Fibroblast of lung (primary cell): ENCODE measurements around the gene LMO3. TPM values are rescaled to one million over a fixed set of nuclear protein-coding genes. Genes with fewer than 3 reads are reported as not detected.

ENCODE experiments used
- DNase-seq, 2 donors: peaks; one replicate each; pipeline versions ENCODE4 v3.0.0 to v3.0.0-alpha.2; 2010; ENCODE audit warnings: low read depth in 2 of 2
- H2AFZ ChIP-seq: 2 replicates; pipeline ENCODE4 v1.5.1; 2012; ENCODE audit warnings: low read length, control low read depth, inconsistent platforms
- H3K27ac ChIP-seq: 2 replicates; pipeline ENCODE4 v1.5.1; 2011; ENCODE audit warnings: low read length, control low read depth; ENCODE audit not compliant: insufficient read depth
- H3K27me3 ChIP-seq: 2 replicates; pipeline ENCODE4 v1.5.1; 2011; ENCODE audit warnings: mild to moderate bottlenecking, low read length; ENCODE audit not compliant: control insufficient read depth, insufficient read depth
- H3K36me3 ChIP-seq: 2 replicates; pipeline ENCODE4 v1.5.1; 2011; ENCODE audit warnings: low read length; ENCODE audit not compliant: control insufficient read depth, insufficient read depth
- H3K4me1 ChIP-seq: 2 replicates; pipeline ENCODE4 v1.5.1; 2011; ENCODE audit warnings: low read length; ENCODE audit not compliant: control insufficient read depth, insufficient read depth; ENCODE audit errors: extremely low read depth
- H3K4me2 ChIP-seq: 2 replicates; pipeline ENCODE4 v1.5.1; 2011; ENCODE audit warnings: low read length, control low read depth; ENCODE audit not compliant: insufficient read depth; ENCODE audit errors: extremely low read depth
- H3K4me3 ChIP-seq, 4 experiments: fragments of 200-600 bp in 1 of 4; sonication (generic) in 1 of 4; replicated peaks in 1 of 4; 2 replicates each; pipeline ENCODE4 v1.5.1; 2011 to 2016; ENCODE audit warnings: low read length in 4 of 4, low read depth in 3 of 4, mild to moderate bottlenecking in 3 of 4, control low read depth in 2 of 4, inconsistent platforms in 1 of 4, mixed read lengths in 1 of 4; ENCODE audit not compliant: insufficient read depth in 1 of 4; ENCODE audit errors: control extremely low read depth in 1 of 4
- H3K79me2 ChIP-seq: 2 replicates; pipeline ENCODE4 v1.5.1; 2012; ENCODE audit warnings: mild to moderate bottlenecking, low read length, inconsistent platforms; ENCODE audit not compliant: control insufficient read depth, insufficient read depth
- H3K9ac ChIP-seq: 2 replicates; pipeline ENCODE4 v1.5.1; 2011; ENCODE audit warnings: mild to moderate bottlenecking, low read length, control low read depth; ENCODE audit not compliant: insufficient read depth
- H3K9me3 ChIP-seq: 2 replicates; pipeline ENCODE4 v1.5.1; 2012; ENCODE audit warnings: low read depth, low read length; ENCODE audit not compliant: control insufficient read depth, insufficient read depth
- H4K20me1 ChIP-seq: 2 replicates; pipeline ENCODE4 v1.5.1; 2011; ENCODE audit warnings: low read length; ENCODE audit not compliant: control insufficient read depth, insufficient read depth; ENCODE audit errors: extremely low read depth
- CTCF ChIP-seq, 2 donors: IDR thresholded peaks in 1 of 2; conservative IDR thresholded peaks in 1 of 2; 1 replicate in 1 of 2; 2 replicates in 1 of 2; pipeline ENCODE4 v1.5.1; 2011 to 2012; ENCODE audit warnings: low read length in 2 of 2, control low read depth in 1 of 2, inconsistent platforms in 1 of 2, low read depth in 1 of 2, mild to moderate bottlenecking in 1 of 2
- EZH2 ChIP-seq: IDR thresholded peaks from 2 replicates; pipeline ENCODE4 v1.5.1; 2012; ENCODE audit warnings: low read length, control low read depth, mild to moderate bottlenecking; ENCODE audit errors: missing control alignments
- polyA plus RNA-seq, 2 donors: library from polyadenylated mRNA; depleted of rRNA in 1 of 2; stranded (reverse) in 1 of 2; unstranded in 1 of 2; fragments of >200 nt; gene quantifications; 2 replicates each; pipeline ENCODE4 v1.2.1, GENCODE V29; 2011 to 2012; ENCODE audit warnings: missing spikeins in 1 of 2
- total RNA-seq: library from RNA; depleted of rRNA; stranded (reverse); fragments of >200 nt; gene quantifications from 2 replicates; pipeline ENCODE4 v1.2.1, GENCODE V29; 2014

LMO3 gene
- total and polyA plus RNA-seq, 2 donors (not counting 1 experiment from before 2014, with no cell fraction given), result 0.12 to 0.50 TPM

- H3K4me3 ChIP-seq, result no peak overlapping the region
- H3K27ac ChIP-seq, result no peak overlapping the region
Measured at GRCh38 chr12:16523951-16524331, 82.0 kb downstream of the LMO3 start.

GRCh38 chr12:16523284-16523950 lies 82.5 kb downstream of the LMO3 start:
- no peak overlapping the region for H2AFZ ChIP-seq
- no peaks in the 10 kb centered on the region for H3K79me2 ChIP-seq
- H3K27me3 ChIP-seq, result no peaks in the 10 kb centered on the region
- no peaks in the 10 kb centered on the region for H3K9me3 ChIP-seq
- H3K27ac ChIP-seq, result no peak overlapping the region
- no peak overlapping the region for H3K9ac ChIP-seq
- TF ChIP-seq EZH2 (no peak), CTCF (conservative IDR thresholded peaks at IDR 0.05 in 1 of 2, IDR thresholded peaks at IDR 0.05 in 1 of 2; ENCODE audit: low read depth in 1 of 2, low read length in 2 of 2) (no peak)
- no peaks in the 10 kb centered on the region for H3K4me1 ChIP-seq
- H3K4me3 ChIP-seq, result no peak overlapping the region
- peak; percentile 3 to 22 for DNase-seq
- no peak overlapping the region for H3K4me2 ChIP-seq
- H4K20me1 ChIP-seq, result no peaks in the 10 kb centered on the region
- H3K36me3 ChIP-seq, result no peaks in the 10 kb centered on the region

More at GRCh38 chr12:16523951-16524331, 82.0 kb downstream of the LMO3 start:
- H3K36me3 ChIP-seq, result no peaks in the 10 kb centered on the region
- no peak for TF ChIP-seq EZH2
- TF ChIP-seq CTCF (conservative IDR thresholded peaks at IDR 0.05 in 1 of 2, IDR thresholded peaks at IDR 0.05 in 1 of 2; ENCODE audit: low read depth in 1 of 2, low read length in 2 of 2), result no peak
- H4K20me1 ChIP-seq, result no peaks in the 10 kb centered on the region
- H3K9ac ChIP-seq, result no peak overlapping the region
- H3K27me3 ChIP-seq, result no peaks in the 10 kb centered on the region
- no peak overlapping the region for H3K4me2 ChIP-seq
- H3K9me3 ChIP-seq, result no peaks in the 10 kb centered on the region
- no peaks in the 10 kb centered on the region for H3K79me2 ChIP-seq
- no peak for DNase-seq
- no peak overlapping the region for H2AFZ ChIP-seq
- H3K4me1 ChIP-seq, result no peaks in the 10 kb centered on the region

- H4K20me1 ChIP-seq, result no peaks in the 10 kb centered on the region
- DNase-seq, result peak in 1 of 2 donors; percentile 3
- no peaks in the 10 kb centered on the region for H3K36me3 ChIP-seq
- no peak overlapping the region for H2AFZ ChIP-seq
- H3K4me3 ChIP-seq, result no peak overlapping the region
- H3K27ac ChIP-seq, result no peak overlapping the region
- no peaks in the 10 kb centered on the region for H3K9me3 ChIP-seq
- no peak overlapping the region for H3K9ac ChIP-seq
- no peak for TF ChIP-seq EZH2
- TF ChIP-seq CTCF (conservative IDR thresholded peaks at IDR 0.05 in 1 of 2, IDR thresholded peaks at IDR 0.05 in 1 of 2; ENCODE audit: low read depth in 1 of 2, low read length in 2 of 2), result no peak
- H3K4me1 ChIP-seq, result no peaks in the 10 kb centered on the region
- no peak overlapping the region for H3K4me2 ChIP-seq
- H3K79me2 ChIP-seq, result no peaks in the 10 kb centered on the region
- no peaks in the 10 kb centered on the region for H3K27me3 ChIP-seq
Measured at GRCh38 chr12:16520328-16520727, 85.6 kb downstream of the LMO3 start.
